HCT116 (cell line): ENCODE results near the gene SLC16A13. TPM values are rescaled to one million over a fixed set of nuclear protein-coding genes. Genes with fewer than 3 reads are reported as not detected.

Experiments used
- ATAC-seq: fragments of 200-7000 bp; cut with Tn5 transposase; 2 replicates; pipeline ENCODE4 v1.9.1; 2020; ENCODE audit warnings: mild to moderate bottlenecking, moderate library complexity
- BruUV-seq: library from RNA; stranded (reverse); fragments of 400-500 nt; replicated peaks from 2 replicates; lab custom pipeline; 2021; lab: Mats Ljungman, UMichigan
- CTCF ChIA-PET: fragments of 300-600 bp; sonication (Branson Sonifier 250); formaldehyde crosslinking; loops from one replicate; lab custom pipeline; 2021; ENCODE audit warnings: antibody characterized with exemption; lab: Charles Lee
- POLR2A ChIA-PET: fragments of 300-600, 350-600 bp; sonication (Branson Sonifier 250); formaldehyde crosslinking; loops from one replicate; lab custom pipeline; 2021; ENCODE audit warnings: antibody characterized with exemption; lab: Charles Lee
- RAD21 ChIA-PET, 2 experiments: fragments of 300-600 bp; sonication (Branson Sonifier 250); formaldehyde crosslinking; loops; one replicate each; lab custom pipeline; 2023; ENCODE audit warnings: low total read pairs in 2 of 2; ENCODE audit not compliant: uncharacterized antibody in 2 of 2, unreplicated experiment in 2 of 2, low non-redundant PET in 1 of 2; lab: Charles Lee
- DNase-seq: peaks from one replicate; pipeline ENCODE4 v3.0.0-alpha.2; 2010; ENCODE audit warnings: low read depth, low spot score
- H2AFZ ChIP-seq: fragments of 200-600 bp; shearing (Covaris generic), sonication (generic); 2 replicates; pipeline ENCODE4 v1.6.1; 2017; ENCODE audit warnings: low read depth, mixed run types, mixed read lengths, antibody characterized with exemption, low read length; ENCODE audit not compliant: poor library complexity, severe bottlenecking
- H3K27ac ChIP-seq: 2 replicates; pipeline ENCODE4 v1.5.1; 2012; ENCODE audit warnings: low read depth, low read length
- H3K27me3 ChIP-seq: fragments of 200-600 bp; sonication (generic); 2 replicates; pipeline ENCODE4 v1.6.1; 2016; ENCODE audit warnings: mixed run types, low read length, mixed read lengths; ENCODE audit not compliant: insufficient read depth
- H3K36me3 ChIP-seq, 2 experiments: fragments of 200-500 bp in 1 of 2; fragments of 200-600 bp in 1 of 2; sonication (Bioruptor generic) in 1 of 2; sonication (generic) in 1 of 2; 2 replicates each; pipeline versions ENCODE4 v1.5.1 to v1.6.1; 2014 to 2016; ENCODE audit warnings: low read length in 2 of 2, inconsistent platforms in 1 of 2, mixed read lengths in 1 of 2, mixed run types in 1 of 2; ENCODE audit not compliant: insufficient read depth in 2 of 2, control insufficient read depth in 1 of 2
- H3K4me1 ChIP-seq, 2 experiments: fragments of 200-600 bp in 1 of 2; sonication (generic) in 1 of 2; 2 replicates each; pipeline versions ENCODE4 v1.5.1 to v1.6.1; 2012 to 2017; ENCODE audit warnings: low read length in 2 of 2, inconsistent platforms in 1 of 2, mild to moderate bottlenecking in 1 of 2, mixed read lengths in 1 of 2, mixed run types in 1 of 2, moderate library complexity in 1 of 2; ENCODE audit not compliant: insufficient read depth in 2 of 2, control insufficient read depth in 1 of 2
- H3K4me2 ChIP-seq: fragments of 200-600 bp; sonication (generic); 2 replicates; pipeline ENCODE4 v1.6.1; 2017; ENCODE audit warnings: mixed run types, low read length, mixed read lengths
- H3K4me3 ChIP-seq, 2 experiments: fragments of 200-600 bp in 1 of 2; sonication (generic) in 1 of 2; replicated peaks in 1 of 2; 2 replicates each; pipeline ENCODE4 v1.5.1; 2011 to 2016; ENCODE audit warnings: low read length in 2 of 2, control low read depth in 1 of 2, low read depth in 1 of 2, mild to moderate bottlenecking in 1 of 2, mixed read lengths in 1 of 2, mixed run types in 1 of 2
- H3K79me2 ChIP-seq: fragments of 200-600 bp; sonication (generic); 2 replicates; pipeline ENCODE4 v1.6.1; 2017; ENCODE audit warnings: mild to moderate bottlenecking, mixed run types, low read length, moderate library complexity, mixed read lengths; ENCODE audit not compliant: insufficient read depth
- H3K9ac ChIP-seq: fragments of 200-600 bp; sonication (generic); 2 replicates; pipeline ENCODE4 v1.6.1; 2016; ENCODE audit warnings: low read length, mixed read lengths
- H3K9me2 ChIP-seq: fragments of 200-600 bp; sonication (generic), shearing (Covaris generic); 2 replicates; pipeline ENCODE4 v1.6.1; 2017; ENCODE audit warnings: mixed run types, mild to moderate bottlenecking, moderate library complexity; ENCODE audit not compliant: insufficient read depth
- H3K9me3 ChIP-seq, 2 experiments: fragments of 200-500 bp in 1 of 2; fragments of 200-600 bp in 1 of 2; sonication (Bioruptor generic) in 1 of 2; sonication (generic) in 1 of 2; 2 replicates each; pipeline ENCODE4 v1.6.1; 2014 to 2017; ENCODE audit warnings: low read length in 2 of 2, mixed read lengths in 2 of 2, inconsistent platforms in 1 of 2, low read depth in 1 of 2, mild to moderate bottlenecking in 1 of 2, mixed run types in 1 of 2, moderate library complexity in 1 of 2; ENCODE audit not compliant: control insufficient read depth in 1 of 2, insufficient read depth in 1 of 2
- H4K20me1 ChIP-seq: fragments of 200-600 bp; sonication (generic), shearing (Covaris generic); 2 replicates; pipeline ENCODE4 v1.6.1; 2017; ENCODE audit warnings: mixed run types, mild to moderate bottlenecking, moderate library complexity; ENCODE audit not compliant: insufficient read depth
- ATF3 ChIP-seq: IDR thresholded peaks from 2 replicates; pipeline ENCODE4 v1.6.1; 2012
- CBX3 ChIP-seq: IDR thresholded peaks from 2 replicates; pipeline ENCODE4 v1.6.1; 2012; ENCODE audit warnings: low read depth
- EGR1 ChIP-seq: IDR thresholded peaks from 2 replicates; pipeline ENCODE4 v1.6.1; 2012; ENCODE audit warnings: low read depth
- EZH2 ChIP-seq: fragments of 200-600 bp; sonication (generic); IDR thresholded peaks from 2 replicates; pipeline ENCODE4 v1.6.1; 2017; ENCODE audit warnings: antibody characterized with exemption, mixed run types
- POLR2A ChIP-seq: IDR thresholded peaks from 2 replicates; pipeline ENCODE4 v1.7.0; 2011; ENCODE audit warnings: borderline replicate concordance; ENCODE audit not compliant: insufficient read depth, insufficient read length; ENCODE audit errors: extremely low read depth
- REST ChIP-seq: IDR thresholded peaks from 2 replicates; pipeline ENCODE4 v1.6.1; 2012; ENCODE audit warnings: low read depth
- SP1 ChIP-seq: IDR thresholded peaks from 2 replicates; pipeline ENCODE4 v1.6.1; 2012; ENCODE audit warnings: low read depth
- YY1 ChIP-seq: IDR thresholded peaks from 2 replicates; pipeline ENCODE4 v1.6.1; 2011; ENCODE audit warnings: low read length, low read depth, moderate library complexity, mild to moderate bottlenecking; ENCODE audit not compliant: insufficient replicate concordance; ENCODE audit errors: extremely low read depth
- ZBTB33 ChIP-seq: IDR thresholded peaks from 2 replicates; pipeline ENCODE4 v1.6.1; 2011; ENCODE audit warnings: mild to moderate bottlenecking, low read length, moderate library complexity; ENCODE audit not compliant: insufficient replicate concordance; ENCODE audit errors: extremely low read depth
- ZFX ChIP-seq: fragments of 450-650 bp; IDR thresholded peaks from 2 replicates; pipeline ENCODE4 v1.6.1; 2017
- intact Hi-C: fragments of 100-400 bp; cut with micrococcal nuclease; formaldehyde crosslinking; loops from 2 replicates; pipeline ENCODE4 v1.10.0; 2022
- total RNA-seq: library from RNA; stranded (reverse); gene quantifications from one replicate; pipeline ENCODE4 v1.2.1, GENCODE V29; 2021; ENCODE audit not compliant: unreplicated experiment

The SLC16A13 gene
- total RNA-seq, 1 experiment from 2014 or later = 6.8 TPM

GRCh38 chr17:7083592-7083991, 47.8 kb downstream of the SLC16A13 start:
- POLR2A ChIA-PET = no interaction called here
- H3K9me3 ChIP-seq = no peaks in the 10 kb centered on the region
- no peak for ATAC-seq
- intact Hi-C loops = no loop called here
- no peaks in the 10 kb centered on the region for H3K4me1 ChIP-seq
- no peaks in the 10 kb centered on the region for H4K20me1 ChIP-seq
- RAD21 ChIA-PET = no interaction called here
- no peak overlapping the region for H3K4me3 ChIP-seq
- no peak overlapping the region for H2AFZ ChIP-seq
- H3K27ac ChIP-seq = no peak overlapping the region
- no peak overlapping the region for H3K4me2 ChIP-seq
- H3K9ac ChIP-seq = no peak overlapping the region
- CTCF ChIA-PET = no interaction called here
- H3K36me3 ChIP-seq = no peaks in the 10 kb centered on the region
- H3K79me2 ChIP-seq = no peaks in the 10 kb centered on the region
- no peaks in the 10 kb centered on the region for H3K27me3 ChIP-seq
- no TSS peak for BruUV-seq
- TF ChIP-seq ATF3 (no peak), CBX3 (no peak), ZFX (no peak), POLR2A (no peak), EGR1 (no peak), SP1 (no peak), REST (no peak), YY1 (no peak), ZBTB33 (no peak), EZH2 (no peak)
- TF ChIP-seq, all 23 proteins: peak for 0
- no peaks in the 10 kb centered on the region for H3K9me2 ChIP-seq
- DNase-seq = no peak
